Neural cell (in vitro differentiated cells): ENCODE results near the gene GRAP. TPM values are rescaled to one million over a fixed set of nuclear protein-coding genes. Genes with fewer than 3 reads are reported as not detected.

Experiments used
- H2AFZ ChIP-seq: fragments of 200-600, 300-800 bp; sonication (generic), shearing (Covaris generic); 2 replicates; pipeline ENCODE4 v1.6.0; 2014; ENCODE audit warnings: low read depth, mild to moderate bottlenecking, antibody characterized with exemption, low read length, moderate library complexity
- H3F3A ChIP-seq: fragments of 200-600 bp; shearing (Covaris generic); 2 replicates; pipeline ENCODE4 v1.6.1; 2016; ENCODE audit warnings: mild to moderate bottlenecking, moderate library complexity, mixed read lengths, antibody characterized with exemption, low read length; ENCODE audit not compliant: insufficient read depth, poor library complexity, severe bottlenecking
- H3K27ac ChIP-seq: fragments of 200-600, 300-800 bp; sonication (generic), shearing (Covaris generic); 2 replicates; pipeline ENCODE4 v1.5.1; 2014; ENCODE audit warnings: mild to moderate bottlenecking, low read length, moderate library complexity
- H3K27me3 ChIP-seq: fragments of 300-800, 200-600 bp; sonication (generic), shearing (Covaris generic); 2 replicates; pipeline ENCODE4 v1.6.0; 2014; ENCODE audit warnings: mild to moderate bottlenecking, low read depth, low read length, moderate library complexity; ENCODE audit not compliant: insufficient read depth
- H3K36me3 ChIP-seq: fragments of 300-800, 200-600 bp; sonication (generic), shearing (Covaris generic); 2 replicates; pipeline ENCODE4 v1.5.1; 2014; ENCODE audit warnings: mild to moderate bottlenecking, antibody characterized with exemption, low read length, moderate library complexity; ENCODE audit not compliant: insufficient read depth
- H3K4me2 ChIP-seq: fragments of 300-800, 200-600 bp; sonication (generic), shearing (Covaris generic); 2 replicates; pipeline ENCODE4 v1.6.0; 2014; ENCODE audit warnings: mild to moderate bottlenecking, low read length
- H3K4me3 ChIP-seq: fragments of 300-800, 200-600 bp; sonication (generic), shearing (Covaris generic); 2 replicates; pipeline ENCODE4 v1.5.1; 2014; ENCODE audit warnings: mild to moderate bottlenecking, low read length, moderate library complexity
- H3K79me2 ChIP-seq: fragments of 200-600 bp; shearing (Covaris generic); replicated peaks from 2 replicates; pipeline ENCODE4 v1.6.0; 2014; ENCODE audit warnings: mild to moderate bottlenecking, low read length, moderate library complexity; ENCODE audit not compliant: insufficient read depth
- H3K9ac ChIP-seq: fragments of 300-800, 200-600 bp; sonication (generic), shearing (Covaris generic); 2 replicates; pipeline ENCODE4 v1.6.1; 2016; ENCODE audit warnings: mild to moderate bottlenecking, low read length, mixed read lengths
- H3K9me2 ChIP-seq: fragments of 200-600 bp; shearing (Covaris generic); 2 replicates; pipeline ENCODE4 v1.6.1; 2016; ENCODE audit warnings: mild to moderate bottlenecking, low read length, mixed read lengths; ENCODE audit not compliant: insufficient read depth
- H3K9me3 ChIP-seq: fragments of 200-600, 300-800 bp; sonication (generic), shearing (Covaris generic); 2 replicates; pipeline ENCODE4 v1.6.1; 2016; ENCODE audit warnings: mild to moderate bottlenecking, mixed run types, low read length, moderate library complexity, mixed read lengths
- H4K20me1 ChIP-seq: fragments of 200-600 bp; shearing (Covaris generic); 2 replicates; pipeline ENCODE4 v1.6.1; 2016; ENCODE audit warnings: mild to moderate bottlenecking, mixed run types; ENCODE audit not compliant: insufficient read depth
- EP300 ChIP-seq: fragments of 450-650 bp; conservative IDR thresholded peaks from 2 replicates; pipeline ENCODE4 v1.6.1; 2014; ENCODE audit warnings: antibody characterized with exemption, mild to moderate bottlenecking, moderate library complexity; ENCODE audit not compliant: poor library complexity, severe bottlenecking
- EZH2 ChIP-seq: fragments of 200-600, 300-800 bp; shearing (Covaris generic), sonication (generic); IDR thresholded peaks from 2 replicates; pipeline ENCODE4 v1.6.1; 2014; ENCODE audit warnings: antibody characterized with exemption, low read length, borderline replicate concordance, mild to moderate bottlenecking; ENCODE audit not compliant: insufficient read depth, poor library complexity, severe bottlenecking
- MXI1 ChIP-seq: fragments of 450-650 bp; conservative IDR thresholded peaks from 2 replicates; pipeline ENCODE4 v1.6.1; 2014; ENCODE audit warnings: antibody characterized with exemption, mild to moderate bottlenecking; ENCODE audit not compliant: poor library complexity, severe bottlenecking
- POLR2AphosphoS5 ChIP-seq: IDR thresholded peaks from 2 replicates; pipeline ENCODE4 v1.6.1; 2012
- SMC3 ChIP-seq: fragments of 450-650 bp; conservative IDR thresholded peaks from 2 replicates; pipeline ENCODE4 v1.6.1; 2014; ENCODE audit warnings: antibody characterized with exemption, mild to moderate bottlenecking, moderate library complexity; ENCODE audit not compliant: poor library complexity
- TAF1 ChIP-seq: IDR thresholded peaks from 2 replicates; pipeline ENCODE4 v1.6.1; 2012; ENCODE audit warnings: low read depth
- polyA plus RNA-seq: library from polyadenylated mRNA; depleted of rRNA; stranded (reverse); fragments of >200 nt; gene quantifications from 2 replicates; pipeline ENCODE4 v1.2.3, GENCODE V29; 2014
- TF ChIP-seq, protein P1 (sequence below): IDR thresholded peaks from 2 replicates; pipeline ENCODE4 v1.6.1; 2012; ENCODE audit warnings: borderline replicate concordance
- TF ChIP-seq, protein P2 (sequence below): fragments of 450-650 bp; IDR thresholded peaks from 2 replicates; pipeline ENCODE4 v1.5.1; 2014; ENCODE audit warnings: antibody characterized with exemption, mild to moderate bottlenecking, moderate library complexity; ENCODE audit not compliant: poor library complexity, severe bottlenecking

GRAP gene
- polyA plus RNA-seq, 1 donor from 2014 or later, result 0.42 TPM

DNA sequence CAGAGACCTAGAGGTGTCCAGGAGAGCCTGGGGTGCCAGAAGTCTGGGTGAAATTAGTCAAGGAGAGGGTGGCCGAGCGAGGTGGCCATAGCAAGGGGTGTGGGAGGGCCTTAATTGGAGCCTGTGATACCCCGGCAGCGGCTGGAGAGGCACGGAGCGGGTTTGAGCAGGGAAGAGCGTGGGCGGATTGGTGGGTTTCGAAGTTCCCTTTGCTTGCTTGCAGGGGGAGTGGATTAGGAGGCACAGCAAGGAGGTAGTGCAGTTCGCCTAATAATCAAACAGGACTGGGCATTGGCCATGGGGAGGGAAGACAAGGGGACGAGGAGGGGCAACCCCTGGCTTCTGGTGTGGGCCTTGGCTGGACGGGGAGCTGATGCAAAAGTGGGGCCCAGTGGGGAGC, 36.8 kb downstream of the GRAP start:
- Histone ChIP-seq H3K4me3 (no peak overlapping the region), H3K27me3 (peaks cover 3% of the 10 kb centered on the region), H3K27ac (no peak overlapping the region), H3K36me3 (no peaks in the 10 kb centered on the region), H3F3A (no peaks in the 10 kb centered on the region), H4K20me1 (no peaks in the 10 kb centered on the region), H3K9me2 (no peaks in the 10 kb centered on the region), H3K79me2 (no peaks in the 10 kb centered on the region), H3K4me2 (no peak overlapping the region), H2AFZ (no peak overlapping the region), H3K9me3 (peaks cover 6% of the 10 kb centered on the region), H3K9ac (no peak overlapping the region)
- TF ChIP-seq POLR2AphosphoS5 (no peak), EP300 (no peak)
- TF ChIP-seq, protein P1, sequence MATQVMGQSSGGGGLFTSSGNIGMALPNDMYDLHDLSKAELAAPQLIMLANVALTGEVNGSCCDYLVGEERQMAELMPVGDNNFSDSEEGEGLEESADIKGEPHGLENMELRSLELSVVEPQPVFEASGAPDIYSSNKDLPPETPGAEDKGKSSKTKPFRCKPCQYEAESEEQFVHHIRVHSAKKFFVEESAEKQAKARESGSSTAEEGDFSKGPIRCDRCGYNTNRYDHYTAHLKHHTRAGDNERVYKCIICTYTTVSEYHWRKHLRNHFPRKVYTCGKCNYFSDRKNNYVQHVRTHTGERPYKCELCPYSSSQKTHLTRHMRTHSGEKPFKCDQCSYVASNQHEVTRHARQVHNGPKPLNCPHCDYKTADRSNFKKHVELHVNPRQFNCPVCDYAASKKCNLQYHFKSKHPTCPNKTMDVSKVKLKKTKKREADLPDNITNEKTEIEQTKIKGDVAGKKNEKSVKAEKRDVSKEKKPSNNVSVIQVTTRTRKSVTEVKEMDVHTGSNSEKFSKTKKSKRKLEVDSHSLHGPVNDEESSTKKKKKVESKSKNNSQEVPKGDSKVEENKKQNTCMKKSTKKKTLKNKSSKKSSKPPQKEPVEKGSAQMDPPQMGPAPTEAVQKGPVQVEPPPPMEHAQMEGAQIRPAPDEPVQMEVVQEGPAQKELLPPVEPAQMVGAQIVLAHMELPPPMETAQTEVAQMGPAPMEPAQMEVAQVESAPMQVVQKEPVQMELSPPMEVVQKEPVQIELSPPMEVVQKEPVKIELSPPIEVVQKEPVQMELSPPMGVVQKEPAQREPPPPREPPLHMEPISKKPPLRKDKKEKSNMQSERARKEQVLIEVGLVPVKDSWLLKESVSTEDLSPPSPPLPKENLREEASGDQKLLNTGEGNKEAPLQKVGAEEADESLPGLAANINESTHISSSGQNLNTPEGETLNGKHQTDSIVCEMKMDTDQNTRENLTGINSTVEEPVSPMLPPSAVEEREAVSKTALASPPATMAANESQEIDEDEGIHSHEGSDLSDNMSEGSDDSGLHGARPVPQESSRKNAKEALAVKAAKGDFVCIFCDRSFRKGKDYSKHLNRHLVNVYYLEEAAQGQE, result no peak

DNA sequence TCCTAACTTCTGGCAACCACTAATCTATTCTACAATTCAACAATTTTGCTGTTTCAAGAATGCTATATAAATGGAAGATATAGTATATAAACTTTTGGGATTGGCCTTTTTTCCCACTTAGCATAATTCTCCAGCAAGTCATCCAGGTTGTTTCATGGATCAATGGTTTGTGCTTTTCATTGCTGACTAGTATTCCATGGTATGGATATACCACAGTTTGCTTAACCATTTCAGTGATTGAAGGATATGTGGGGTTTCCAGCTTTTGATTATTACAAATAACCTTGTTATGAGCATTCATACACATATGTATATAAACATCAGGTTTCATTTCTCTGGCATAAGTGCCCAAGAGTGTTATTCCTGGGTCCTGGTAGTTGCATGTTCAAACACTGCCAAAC, 40.1 kb downstream of the GRAP start:
- Histone ChIP-seq H3K4me3 (no peak overlapping the region), H3K27me3 (peaks cover 17% of the 10 kb centered on the region)

DNA sequence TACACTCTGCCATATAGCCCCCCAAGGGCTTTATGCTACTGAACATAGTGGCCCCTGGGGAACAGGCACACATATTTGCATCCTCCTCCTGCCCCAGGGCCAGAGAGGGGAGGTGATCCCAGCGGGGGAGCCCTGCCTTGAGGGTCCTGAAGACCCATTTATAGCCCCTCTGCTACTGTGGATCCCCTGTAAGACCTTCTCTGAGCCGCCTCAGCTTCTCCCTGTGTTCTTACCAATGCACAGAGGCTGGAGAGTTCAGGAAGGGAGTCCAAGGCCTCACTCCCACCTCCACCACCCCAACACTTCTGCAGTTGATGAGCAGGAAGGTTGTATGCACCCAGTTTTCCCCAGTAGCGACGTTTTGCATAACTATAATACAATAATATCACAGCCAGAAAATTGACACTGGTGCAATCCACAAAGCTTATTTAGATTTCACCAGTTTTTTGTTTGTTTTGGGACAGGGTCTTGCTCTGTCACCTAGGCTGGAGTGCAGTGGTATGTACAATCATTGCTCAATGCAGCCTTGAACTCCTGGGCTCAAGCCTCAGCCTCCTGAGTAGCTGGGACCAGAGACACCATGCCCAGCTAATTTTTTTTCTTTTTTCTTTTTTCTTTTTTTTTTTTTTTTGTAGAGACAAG, 40.8 kb downstream of the GRAP start:
- H2AFZ ChIP-seq, result no peak overlapping the region
- H4K20me1 ChIP-seq, result no peaks in the 10 kb centered on the region
- peaks cover 6% of the 10 kb centered on the region for H3K9me3 ChIP-seq
- no peak overlapping the region for H3K4me3 ChIP-seq
- no peak overlapping the region for H3K27ac ChIP-seq
- H3F3A ChIP-seq, result no peaks in the 10 kb centered on the region
- no peak overlapping the region for H3K9ac ChIP-seq
- no peak overlapping the region for H3K4me2 ChIP-seq
- H3K36me3 ChIP-seq, result no peaks in the 10 kb centered on the region
- H3K79me2 ChIP-seq, result no peaks in the 10 kb centered on the region
- H3K9me2 ChIP-seq, result no peaks in the 10 kb centered on the region
- H3K27me3 ChIP-seq, result peaks cover 17% of the 10 kb centered on the region
- TF ChIP-seq POLR2AphosphoS5 (no peak), EZH2 (no peak), MXI1 (no peak), SMC3 (no peak), EP300 (no peak)
- TF ChIP-seq, protein P1, result no peak
- TF ChIP-seq, protein P2, sequence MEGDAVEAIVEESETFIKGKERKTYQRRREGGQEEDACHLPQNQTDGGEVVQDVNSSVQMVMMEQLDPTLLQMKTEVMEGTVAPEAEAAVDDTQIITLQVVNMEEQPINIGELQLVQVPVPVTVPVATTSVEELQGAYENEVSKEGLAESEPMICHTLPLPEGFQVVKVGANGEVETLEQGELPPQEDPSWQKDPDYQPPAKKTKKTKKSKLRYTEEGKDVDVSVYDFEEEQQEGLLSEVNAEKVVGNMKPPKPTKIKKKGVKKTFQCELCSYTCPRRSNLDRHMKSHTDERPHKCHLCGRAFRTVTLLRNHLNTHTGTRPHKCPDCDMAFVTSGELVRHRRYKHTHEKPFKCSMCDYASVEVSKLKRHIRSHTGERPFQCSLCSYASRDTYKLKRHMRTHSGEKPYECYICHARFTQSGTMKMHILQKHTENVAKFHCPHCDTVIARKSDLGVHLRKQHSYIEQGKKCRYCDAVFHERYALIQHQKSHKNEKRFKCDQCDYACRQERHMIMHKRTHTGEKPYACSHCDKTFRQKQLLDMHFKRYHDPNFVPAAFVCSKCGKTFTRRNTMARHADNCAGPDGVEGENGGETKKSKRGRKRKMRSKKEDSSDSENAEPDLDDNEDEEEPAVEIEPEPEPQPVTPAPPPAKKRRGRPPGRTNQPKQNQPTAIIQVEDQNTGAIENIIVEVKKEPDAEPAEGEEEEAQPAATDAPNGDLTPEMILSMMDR, result no peak

More for the DNA sequence above, 40.1 kb downstream of the GRAP start:
- no peak overlapping the region for H3K4me2 ChIP-seq
- H3F3A ChIP-seq, result no peaks in the 10 kb centered on the region
- H4K20me1 ChIP-seq, result no peaks in the 10 kb centered on the region
- peaks cover 6% of the 10 kb centered on the region for H3K9me3 ChIP-seq
- no peaks in the 10 kb centered on the region for H3K9me2 ChIP-seq
- H3K9ac ChIP-seq, result no peak overlapping the region
- no peaks in the 10 kb centered on the region for H3K36me3 ChIP-seq
- no peak overlapping the region for H2AFZ ChIP-seq
- H3K79me2 ChIP-seq, result no peaks in the 10 kb centered on the region
- TF ChIP-seq POLR2AphosphoS5, result no peak
- TF ChIP-seq MXI1, result no peak
- no peak for TF ChIP-seq EP300
- TF ChIP-seq EZH2, result no peak
- TF ChIP-seq SMC3, result no peak
- TF ChIP-seq, protein P2, result no peak
- TF ChIP-seq TAF1, result no peak
- H3K27ac ChIP-seq, result no peak overlapping the region
